IMR-90 (cell line): ENCODE data around the gene NLRP1. TPM values are rescaled to one million over a fixed set of nuclear protein-coding genes. Genes with fewer than 3 reads are reported as not detected.

Source experiments
- ATAC-seq: fragments of 200-7000 bp; cut with Tn5 transposase; 2 replicates; pipeline ENCODE4 v1.9.1; 2020; ENCODE audit warnings: low read depth, mild to moderate bottlenecking, moderate library complexity
- BruUV-seq: library from RNA; stranded (reverse); fragments of 400-500 nt; replicated peaks from 2 replicates; lab custom pipeline; 2021; lab: Mats Ljungman, UMichigan
- CTCF ChIA-PET: fragments of 300-600 bp; formaldehyde crosslinking; extraction: SDS; loops from one replicate; lab custom pipeline; 2021; ENCODE audit warnings: antibody characterized with exemption; lab: Yijun Ruan, JAX
- POLR2A ChIA-PET: fragments of 300-600 bp; sonication (Branson Sonifier 250); formaldehyde crosslinking; loops from one replicate; lab custom pipeline; 2022; ENCODE audit warnings: antibody characterized with exemption; ENCODE audit not compliant: unreplicated experiment; lab: Charles Lee
- DNase-seq: peaks from one replicate; pipeline ENCODE4 v3.0.0; 2013
- H2AFZ ChIP-seq: replicated peaks from 2 replicates; pipeline ENCODE3; 2013; ENCODE audit warnings: low read length, mild to moderate bottlenecking; ENCODE audit not compliant: poor library complexity
- H2AK5ac ChIP-seq: 2 replicates; pipeline ENCODE4 v1.6.1; 2013; ENCODE audit warnings: low read depth, low read length, inconsistent platforms
- H2AK9ac ChIP-seq: replicated peaks from 2 replicates; pipeline ENCODE3; 2013; ENCODE audit warnings: mild to moderate bottlenecking, low read depth, low read length, moderate library complexity; ENCODE audit not compliant: poor library complexity
- H2BK120ac ChIP-seq: 2 replicates; pipeline ENCODE4 v1.6.1; 2013; ENCODE audit warnings: low read depth, low read length, inconsistent platforms
- H2BK15ac ChIP-seq: 3 replicates; pipeline ENCODE4 v1.6.1; 2013; ENCODE audit warnings: low read depth, low read length, inconsistent platforms
- H2BK20ac ChIP-seq: 2 replicates; pipeline ENCODE4 v1.6.1; 2013; ENCODE audit warnings: low read depth, mild to moderate bottlenecking, inconsistent platforms, low read length, moderate library complexity
- H2BK5ac ChIP-seq: 2 replicates; pipeline ENCODE4 v1.6.1; 2013; ENCODE audit warnings: mild to moderate bottlenecking, low read depth, low read length, inconsistent platforms; ENCODE audit not compliant: poor library complexity, severe bottlenecking
- H3K14ac ChIP-seq: replicated peaks from 2 replicates; pipeline ENCODE4 v1.6.1; 2013; ENCODE audit warnings: low read depth, low read length, inconsistent platforms
- H3K18ac ChIP-seq: 2 replicates; pipeline ENCODE4 v1.6.1; 2013; ENCODE audit warnings: low read depth, low read length, control low read depth
- H3K23ac ChIP-seq: 2 replicates; pipeline ENCODE4 v1.6.1; 2013; ENCODE audit warnings: low read depth, low read length, inconsistent platforms
- H3K27ac ChIP-seq: 2 replicates; pipeline ENCODE4 v1.5.1; 2013; ENCODE audit warnings: mild to moderate bottlenecking, control low read depth, low read length; ENCODE audit not compliant: insufficient read depth
- H3K27me3 ChIP-seq: 2 replicates; pipeline ENCODE4 v1.6.1; 2013; ENCODE audit warnings: low read length; ENCODE audit not compliant: control insufficient read depth, insufficient read depth
- H3K36me3 ChIP-seq: 2 replicates; pipeline ENCODE4 v1.6.1; 2013; ENCODE audit warnings: low read length, mixed read lengths; ENCODE audit not compliant: control insufficient read depth, insufficient read depth
- H3K4ac ChIP-seq: 2 replicates; pipeline ENCODE4 v1.6.1; 2013; ENCODE audit warnings: low read depth, low read length, inconsistent platforms
- H3K4me1 ChIP-seq: 2 replicates; pipeline ENCODE4 v1.6.1; 2013; ENCODE audit warnings: low read length, mixed read lengths; ENCODE audit not compliant: control insufficient read depth, insufficient read depth
- H3K4me2 ChIP-seq: 2 replicates; pipeline ENCODE4 v1.6.1; 2013; ENCODE audit warnings: low read depth, mild to moderate bottlenecking, control low read depth, low read length, moderate library complexity
- H3K4me3 ChIP-seq: 2 replicates; pipeline ENCODE4 v1.5.1; 2013; ENCODE audit warnings: low read depth, mild to moderate bottlenecking, control low read depth, low read length, moderate library complexity; ENCODE audit not compliant: insufficient read depth
- H3K56ac ChIP-seq: 2 replicates; pipeline ENCODE4 v1.6.1; 2013; ENCODE audit warnings: low read length, inconsistent platforms; ENCODE audit not compliant: insufficient read depth; ENCODE audit errors: extremely low read depth
- H3K79me1 ChIP-seq, 2 experiments: 2 replicates each; pipeline ENCODE4 v1.6.1; 2013; ENCODE audit warnings: low read length in 2 of 2, inconsistent platforms in 1 of 2, low read depth in 1 of 2
- H3K9ac ChIP-seq: 2 replicates; pipeline ENCODE4 v1.6.1; 2013; ENCODE audit warnings: low read depth, low read length, control low read depth
- H3K9me1 ChIP-seq: 2 replicates; pipeline ENCODE4 v1.6.1; 2013; ENCODE audit warnings: low read length, inconsistent platforms; ENCODE audit not compliant: insufficient read depth
- H3K9me3 ChIP-seq: 2 replicates; pipeline ENCODE4 v1.6.1; 2013; ENCODE audit warnings: low read length; ENCODE audit not compliant: control insufficient read depth, insufficient read depth
- H4K20me1 ChIP-seq: 2 replicates; pipeline ENCODE4 v1.6.1; 2013; ENCODE audit warnings: low read length, inconsistent platforms; ENCODE audit not compliant: insufficient read depth
- H4K5ac ChIP-seq: 2 replicates; pipeline ENCODE4 v1.6.1; 2013; ENCODE audit warnings: mild to moderate bottlenecking, low read depth, low read length, control low read depth
- H4K8ac ChIP-seq, 2 experiments: 2 replicates each; pipeline ENCODE4 v1.6.1; 2013; ENCODE audit warnings: low read depth in 2 of 2, low read length in 2 of 2, control low read depth in 1 of 2, inconsistent platforms in 1 of 2
- H4K91ac ChIP-seq: 2 replicates; pipeline ENCODE4 v1.6.1; 2013; ENCODE audit warnings: low read depth, low read length, inconsistent platforms; ENCODE audit not compliant: insufficient read depth
- BHLHE40 ChIP-seq: fragments of 150-350 bp; IDR thresholded peaks from 2 replicates; pipeline ENCODE4 v1.6.1; 2016; ENCODE audit warnings: mild to moderate bottlenecking, low read depth, low read length
- CHD1 ChIP-seq: IDR thresholded peaks from 2 replicates; pipeline ENCODE4 v1.6.1; 2012; ENCODE audit warnings: low read depth, low read length, improper control_type of control experiment
- FOS ChIP-seq: fragments of 150-350 bp; IDR thresholded peaks from 2 replicates; pipeline ENCODE4 v1.6.1; 2016; ENCODE audit warnings: low read depth, low read length
- MAZ ChIP-seq: IDR thresholded peaks from 2 replicates; pipeline ENCODE4 v1.6.1; 2012; ENCODE audit warnings: low read depth, mild to moderate bottlenecking, low read length, improper control_type of control experiment, moderate library complexity, borderline replicate concordance
- MXI1 ChIP-seq: IDR thresholded peaks from 2 replicates; pipeline ENCODE4 v1.6.1; 2012; ENCODE audit warnings: low read depth, mild to moderate bottlenecking, low read length, moderate library complexity, borderline replicate concordance
- NFE2L2 ChIP-seq: fragments of 150-350 bp; IDR thresholded peaks from 2 replicates; pipeline ENCODE4 v1.6.1; 2016; ENCODE audit warnings: low read depth, mild to moderate bottlenecking, low read length
- POLR2A ChIP-seq: IDR thresholded peaks from 2 replicates; pipeline ENCODE4 v1.6.1; 2012; ENCODE audit warnings: mild to moderate bottlenecking, low read depth, low read length
- RAD21 ChIP-seq: IDR thresholded peaks from 2 replicates; pipeline ENCODE4 v1.6.1; 2012; ENCODE audit warnings: low read length, improper control_type of control experiment
- RFX5 ChIP-seq: IDR thresholded peaks from 2 replicates; pipeline ENCODE4 v1.8.0; 2012; ENCODE audit warnings: low read depth, mild to moderate bottlenecking, low read length, moderate library complexity
- SMC3 ChIP-seq: fragments of 150-350 bp; IDR thresholded peaks from 2 replicates; pipeline ENCODE4 v1.6.1; 2016; ENCODE audit warnings: low read depth, mild to moderate bottlenecking, antibody characterized with exemption, low read length, moderate library complexity
- WGBS, 2 experiments: methylation state at CpG; one replicate each; pipeline versions ENCODE4 v1.1.5 to v1.1.7; 2013; ENCODE audit warnings: missing lambda C conversion rate in 2 of 2; ENCODE audit not compliant: insufficient read length in 1 of 2; ENCODE audit errors: extremely low coverage in 2 of 2; 5-methylcytosine and 5-hydroxymethylcytosine counted together
- dilution Hi-C: fragments of 300-500 bp; cut with HindIII; formaldehyde crosslinking; loops from one replicate; pipeline ENCODE4 v1.14.3; 2018; ENCODE audit warnings: low sequenced_read_pairs; ENCODE audit not compliant: unreplicated experiment
- in situ Hi-C: fragments of 300-500 bp; cut with MboI; formaldehyde crosslinking; loops from 3 replicates; pipeline ENCODE4 v1.14.3; 2019; ENCODE audit warnings: low sequenced_read_pairs, inconsistent platforms, mixed read lengths
- intact Hi-C: fragments of 100-400 bp; cut with micrococcal nuclease; formaldehyde crosslinking; loops from 2 replicates; pipeline ENCODE4 v1.10.0; 2022
- polyA plus RNA-seq, 3 experiments: library from polyadenylated mRNA; depleted of rRNA; stranded (reverse); fragments of >200 nt; gene quantifications; 2 replicates each; pipeline ENCODE4 v1.2.3, GENCODE V29; 2012; ENCODE audit warnings: low replicate concordance in 1 of 3
- total RNA-seq: library from RNA; depleted of rRNA; stranded (reverse); fragments of >200 nt; gene quantifications from 2 replicates; pipeline ENCODE4 v1.2.3, GENCODE V29; 2012
- TF ChIP-seq, protein P1 (sequence below): fragments of 150-350 bp; IDR thresholded peaks from 2 replicates; pipeline ENCODE4 v1.6.1; 2017; ENCODE audit warnings: mild to moderate bottlenecking, antibody characterized with exemption, low read length, low read depth

The NLRP1 gene
- total and polyA plus RNA-seq, 2 of the 4 experiments (the other 2 are of a cell fraction), result 134 to 340 TPM

GRCh38 chr17:5510771-5511170, 73.5 kb downstream of the NLRP1 start:
- no peak overlapping the region for H3K27ac ChIP-seq
- no peaks in the 10 kb centered on the region for H4K20me1 ChIP-seq
- H3K14ac ChIP-seq, result peak overlapping the region; percentile 67; the same call in 1 of the 2 replicates
- no peak overlapping the region for H3K56ac ChIP-seq
- dilution Hi-C loops (no loop called here), in situ Hi-C loops (no loop called here), intact Hi-C loops (no loop called here)
- H3K9me1 ChIP-seq, result peaks cover 22% of the 10 kb centered on the region
- no peak overlapping the region for H2AFZ ChIP-seq
- no peak overlapping the region for H3K4me3 ChIP-seq
- peak overlapping the region; percentile 99 for H2BK120ac ChIP-seq
- H4K91ac ChIP-seq, result peak overlapping the region; percentile 90
- H3K4me2 ChIP-seq, result no peak overlapping the region
- H4K8ac ChIP-seq, result peak overlapping the region in 1 of 2 experiments; percentile 81; a peak in 1 of 4 replicates
- H3K4me1 ChIP-seq, result peaks cover 15% of the 10 kb centered on the region
- no peak overlapping the region for H3K18ac ChIP-seq
- peak overlapping the region; percentile 66; the same call in 1 of the 2 replicates for H4K5ac ChIP-seq
- no peak overlapping the region for H3K9ac ChIP-seq
- no peaks in the 10 kb centered on the region for H3K27me3 ChIP-seq
- no TSS peak for BruUV-seq
- peak overlapping the region; percentile 99 for H2BK20ac ChIP-seq
- peak overlapping the region; percentile 73 for H2BK5ac ChIP-seq
- ATAC-seq (no peak), DNase-seq (no peak)
- no peak overlapping the region for H2AK9ac ChIP-seq
- peaks cover 9 to 17% of the 10 kb centered on the region in 2 experiments for H3K79me1 ChIP-seq
- WGBS, 2 experiments, result 96% methylated on average over 4 of the region's 8 CpGs; no CpG with 5 or more reads in 1 of the 2 experiments
- TF ChIP-seq FOS, result no peak
- no peak for TF ChIP-seq SMC3
- TF ChIP-seq CHD1, result no peak
- no peak for TF ChIP-seq BHLHE40
- no peak for TF ChIP-seq MXI1
- TF ChIP-seq, protein P1, sequence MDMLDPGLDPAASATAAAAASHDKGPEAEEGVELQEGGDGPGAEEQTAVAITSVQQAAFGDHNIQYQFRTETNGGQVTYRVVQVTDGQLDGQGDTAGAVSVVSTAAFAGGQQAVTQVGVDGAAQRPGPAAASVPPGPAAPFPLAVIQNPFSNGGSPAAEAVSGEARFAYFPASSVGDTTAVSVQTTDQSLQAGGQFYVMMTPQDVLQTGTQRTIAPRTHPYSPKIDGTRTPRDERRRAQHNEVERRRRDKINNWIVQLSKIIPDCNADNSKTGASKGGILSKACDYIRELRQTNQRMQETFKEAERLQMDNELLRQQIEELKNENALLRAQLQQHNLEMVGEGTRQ, result no peak
- no peak for TF ChIP-seq POLR2A
- no peak for TF ChIP-seq RFX5
- no peak for TF ChIP-seq NFE2L2
- no peak for TF ChIP-seq RAD21
- TF ChIP-seq MAZ, result no peak
- H3K9me3 ChIP-seq, result no peaks in the 10 kb centered on the region
- H3K36me3 ChIP-seq, result peaks cover 5% of the 10 kb centered on the region; the same call in 1 of the 2 replicates
- ChIA-PET POLR2A (no interaction called here), CTCF (no interaction called here)
- peak overlapping the region; percentile 81; the same call in 1 of the 3 replicates for H2BK15ac ChIP-seq
- peak overlapping the region; percentile 100 for H3K4ac ChIP-seq
- H2AK5ac ChIP-seq, result peak overlapping the region; percentile 95; the same call in 1 of the 2 replicates
- peak overlapping the region; percentile 83 for H3K23ac ChIP-seq
